Measurements from ENCODE around the gene ANKRD63.

- TF ChIP-seq CTCF (IDR thresholded peaks at IDR 0.05 in 8 of 11, conservative IDR thresholded peaks at IDR 0.05 in 3 of 11) (peak; percentile 76 to 96 (median 85)), POLR2AphosphoS5 (IDR thresholded peaks at IDR 0.05) (peak; percentile 49 to 84 (median 79))
Measured at GRCh38 chr15:40323239-40323952, 40.5 kb upstream of the ANKRD63 start, which contains the start of gene INAFM2.
